GM19467 (cell line): ENCODE results near the gene PACS1.
"Not testable (repeated sequence)": the region's sequence is repeated elsewhere in the genome, so short reads cannot be mapped to it uniquely, and the experiment has no call there.

ENCODE experiments used
- ATAC-seq: cut with Tn5 transposase; IDR thresholded peaks from one replicate; pipeline ENCODE4 v1.9.1; 2021; ENCODE audit warnings: mild to moderate bottlenecking, moderate library complexity; ENCODE audit not compliant: unreplicated experiment

Gene PACS1

DNA sequence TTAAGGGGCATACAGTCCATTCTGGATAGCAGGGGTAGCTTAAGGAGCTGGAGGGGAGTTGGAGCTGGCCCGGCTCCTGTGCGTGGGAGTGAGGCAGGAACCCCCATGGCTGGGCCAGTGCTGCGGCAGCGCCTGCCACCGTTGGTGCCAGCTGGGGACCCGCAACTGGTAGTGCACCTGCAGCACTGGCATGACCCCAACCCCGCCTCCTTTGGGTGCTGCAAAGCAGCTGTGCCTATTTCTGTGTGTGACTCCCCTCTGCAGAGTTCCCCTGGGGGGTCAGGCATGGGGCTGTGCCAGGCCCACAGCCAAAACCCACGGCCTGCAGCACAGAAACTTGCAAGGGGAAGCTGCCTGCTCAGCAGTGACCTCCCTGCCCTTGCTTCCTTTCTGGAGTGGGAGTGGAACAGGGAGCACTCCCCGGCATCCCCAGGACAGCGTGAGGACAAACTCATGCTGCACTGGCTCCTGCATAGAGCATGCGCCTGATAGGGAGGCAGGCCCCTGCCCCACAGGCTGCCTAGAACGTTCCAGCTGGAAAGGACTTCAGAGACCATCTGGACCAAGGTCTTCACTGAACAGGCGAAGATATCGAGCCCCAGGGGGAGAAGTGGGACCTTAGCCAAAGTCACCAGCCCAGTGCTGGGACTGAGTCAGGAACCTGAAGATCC is 172.2 kb downstream of the PACS1 start:
- ATAC-seq, result no peak

GRCh38 chr11:66243782-66244535 is 173.9 kb downstream of the PACS1 start:
- no peak for ATAC-seq

- ATAC-seq, result no peak
Measured at GRCh38 chr11:66247295-66247694, 177.2 kb downstream of the PACS1 start.

GRCh38 chr11:66247801-66248200 is 177.7 kb downstream of the PACS1 start:
- ATAC-seq, result no peak

GRCh38 chr11:66248903-66249302 is 178.8 kb downstream of the PACS1 start:
- no peak for ATAC-seq

GRCh38 chr11:66251809-66252208 is 181.7 kb downstream of the PACS1 start:
- no peak for ATAC-seq

DNA sequence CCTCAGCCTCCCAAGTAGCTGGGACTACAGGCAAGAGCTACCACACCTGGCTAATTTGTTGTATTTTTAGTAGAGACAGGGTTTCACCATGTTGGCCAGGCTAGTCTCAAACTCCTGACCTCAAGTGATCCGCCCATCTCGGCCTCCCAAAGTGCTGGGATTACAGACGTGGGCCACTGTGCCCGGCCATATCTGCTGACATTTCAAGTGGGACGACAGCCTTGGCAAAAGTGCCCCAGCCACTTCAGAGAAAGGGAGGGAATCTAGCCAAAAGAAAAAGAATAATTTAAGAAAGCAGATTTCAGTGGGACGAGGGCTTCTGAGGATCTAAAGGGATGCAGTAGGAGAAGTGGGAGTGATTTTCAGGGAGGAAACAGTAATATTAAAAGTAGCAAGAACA is 183.0 kb downstream of the PACS1 start:
- not testable (repeated sequence) for ATAC-seq

DNA sequence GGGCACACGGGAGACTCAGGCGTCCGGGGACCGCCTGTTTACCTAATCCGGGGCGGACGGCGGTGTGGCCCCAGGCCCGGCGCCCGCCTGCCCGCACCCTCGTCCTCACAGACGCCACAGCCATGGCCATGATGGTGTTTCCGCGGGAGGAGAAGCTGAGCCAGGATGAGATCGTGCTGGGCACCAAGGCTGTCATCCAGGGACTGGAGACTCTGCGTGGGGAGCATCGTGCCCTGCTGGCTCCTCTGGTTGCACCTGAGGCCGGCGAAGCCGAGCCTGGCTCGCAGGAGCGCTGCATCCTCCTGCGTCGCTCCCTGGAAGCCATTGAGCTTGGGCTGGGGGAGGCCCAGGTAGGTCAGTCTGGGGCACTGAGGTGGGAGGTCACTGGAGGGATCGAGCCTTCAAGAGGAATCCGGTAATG is 188.4 kb downstream of the PACS1 start:
- no peak for ATAC-seq

DNA sequence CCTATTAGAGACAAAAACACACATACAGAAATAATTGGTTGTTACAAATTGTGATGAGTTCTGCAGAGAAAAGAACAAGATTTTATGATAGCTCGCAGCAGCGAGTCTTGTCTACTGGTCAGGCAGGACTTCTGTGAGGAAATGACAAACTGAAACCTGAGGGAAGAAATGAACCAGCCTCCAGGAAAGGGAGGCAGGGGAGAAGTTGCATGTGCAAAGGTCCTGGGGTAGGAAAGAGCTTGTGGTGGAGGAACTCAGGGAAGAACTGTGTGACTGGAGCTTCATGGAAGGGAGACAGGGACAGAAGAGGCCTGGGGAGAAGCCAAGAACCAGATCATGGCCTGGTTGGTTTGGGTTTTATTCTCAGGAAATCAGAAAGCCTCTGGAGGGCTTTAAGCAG is 189.2 kb downstream of the PACS1 start:
- no peak for ATAC-seq

- no peak for ATAC-seq
Measured at GRCh38 chr11:66259956-66260355, 189.9 kb downstream of the PACS1 start.

DNA sequence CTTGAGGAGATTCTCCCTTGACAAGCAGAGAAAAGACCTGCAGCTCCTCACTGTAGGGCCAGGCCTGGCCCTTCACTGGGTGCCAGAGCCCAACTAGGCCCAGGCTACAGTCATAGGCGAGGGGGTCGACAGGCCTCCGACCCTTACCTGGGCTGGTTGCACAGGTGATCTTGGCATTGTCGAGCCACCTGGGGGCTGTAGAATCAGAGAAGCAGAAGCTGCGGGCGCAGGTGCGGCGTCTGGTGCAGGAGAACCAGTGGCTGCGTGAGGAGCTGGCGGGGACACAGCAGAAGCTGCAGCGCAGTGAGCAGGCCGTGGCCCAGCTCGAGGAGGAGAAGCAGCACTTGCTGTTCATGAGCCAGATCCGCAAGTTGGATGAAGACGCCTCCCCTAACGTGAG is 191.5 kb downstream of the PACS1 start:
- no peak for ATAC-seq

GRCh38 chr11:66262191-66262590 is 192.1 kb downstream of the PACS1 start:
- ATAC-seq, result no peak

DNA sequence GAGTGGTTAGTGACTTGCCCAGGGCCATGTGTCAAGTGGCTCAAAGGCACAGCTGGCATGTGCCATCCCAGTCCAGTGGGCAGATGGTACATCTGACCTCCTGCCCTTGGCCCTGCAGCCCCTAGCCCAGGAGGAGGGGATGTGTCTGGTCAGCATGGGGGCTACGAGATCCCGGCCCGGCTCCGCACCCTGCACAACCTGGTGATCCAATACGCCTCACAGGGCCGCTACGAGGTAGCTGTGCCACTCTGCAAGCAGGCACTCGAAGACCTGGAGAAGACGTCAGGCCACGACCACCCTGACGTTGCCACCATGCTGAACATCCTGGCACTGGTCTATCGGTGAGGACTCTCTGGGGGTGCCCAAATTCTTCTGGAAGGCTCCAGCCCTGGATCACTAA is 192.6 kb downstream of the PACS1 start:
- no peak for ATAC-seq

DNA sequence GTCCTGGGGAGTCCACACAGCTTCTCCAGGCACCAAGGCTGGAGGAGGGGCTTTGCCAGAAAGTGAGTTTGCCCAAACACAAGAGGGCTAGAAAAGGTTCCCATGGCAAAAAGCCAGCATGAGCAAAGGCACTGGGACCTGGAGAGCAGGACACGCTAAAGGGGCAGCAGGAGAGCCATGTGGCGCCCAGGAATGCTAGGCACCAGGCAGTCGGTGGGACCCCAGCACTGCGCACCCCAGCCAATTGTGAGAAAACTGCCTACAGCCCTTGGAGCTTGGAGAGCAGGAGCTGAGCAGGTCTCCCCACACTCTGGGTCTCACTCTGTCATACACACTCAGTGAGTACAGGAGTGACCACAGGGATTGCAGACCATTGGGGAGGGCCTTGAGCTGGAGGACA is 193.2 kb downstream of the PACS1 start:
- ATAC-seq, result no peak

- no peak for ATAC-seq
Measured at GRCh38 chr11:66263785-66264184, 193.7 kb downstream of the PACS1 start.

DNA sequence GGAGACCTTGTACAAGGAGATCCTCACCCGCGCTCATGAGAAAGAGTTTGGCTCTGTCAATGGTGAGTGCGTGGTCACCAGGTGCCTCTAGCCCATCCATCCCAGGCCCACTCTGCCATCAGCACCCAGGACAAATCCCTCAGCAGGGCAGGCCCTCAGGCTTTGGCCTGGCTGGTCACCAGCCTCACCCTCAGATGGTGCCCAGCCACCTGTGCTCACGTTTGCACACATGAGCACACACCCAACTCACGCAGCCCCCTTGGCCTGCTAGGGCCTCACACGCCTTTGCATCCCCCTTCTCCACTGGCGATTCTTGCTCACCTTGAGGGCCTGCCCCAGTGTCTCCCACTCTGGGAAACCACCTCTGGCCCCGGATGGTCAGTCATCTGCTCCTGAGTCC is 194.3 kb downstream of the PACS1 start:
- ATAC-seq, result no peak

- no peak for ATAC-seq
Measured at GRCh38 chr11:66264914-66265313, 194.8 kb downstream of the PACS1 start.

- ATAC-seq, result no peak
Measured at GRCh38 chr11:66265531-66266377, 195.7 kb downstream of the PACS1 start.

DNA sequence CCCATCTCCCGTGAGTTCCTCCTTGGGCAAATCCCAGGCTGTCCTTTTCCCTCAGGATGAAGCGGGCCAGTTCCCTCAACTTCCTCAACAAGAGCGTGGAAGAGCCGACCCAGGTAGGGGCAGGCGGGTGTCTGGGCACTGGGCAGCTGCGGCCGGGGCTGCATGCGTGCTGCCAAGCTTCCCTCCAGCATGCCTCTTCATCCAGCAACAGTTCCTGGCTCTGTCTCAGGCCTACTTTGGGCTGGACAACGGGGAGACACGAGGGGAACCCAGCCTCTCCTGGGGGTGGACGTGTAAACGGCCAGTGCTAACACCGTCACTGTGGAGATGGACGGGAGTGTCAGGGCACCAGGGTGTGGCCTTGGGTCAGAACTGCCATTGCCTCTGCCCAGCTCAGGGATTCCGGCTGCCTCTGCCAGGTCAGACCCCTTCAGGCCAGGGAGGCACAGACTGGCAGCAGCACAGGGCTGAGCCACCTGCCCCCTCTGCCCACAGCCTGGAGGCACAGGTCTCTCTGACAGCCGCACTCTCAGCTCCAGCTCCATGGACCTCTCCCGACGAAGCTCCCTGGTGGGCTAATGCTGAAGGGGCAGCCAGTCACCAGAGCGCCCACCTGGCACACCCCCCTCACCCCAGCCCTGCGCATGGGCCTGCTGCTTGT is 196.4 kb downstream of the PACS1 start:
- no peak for ATAC-seq

DNA sequence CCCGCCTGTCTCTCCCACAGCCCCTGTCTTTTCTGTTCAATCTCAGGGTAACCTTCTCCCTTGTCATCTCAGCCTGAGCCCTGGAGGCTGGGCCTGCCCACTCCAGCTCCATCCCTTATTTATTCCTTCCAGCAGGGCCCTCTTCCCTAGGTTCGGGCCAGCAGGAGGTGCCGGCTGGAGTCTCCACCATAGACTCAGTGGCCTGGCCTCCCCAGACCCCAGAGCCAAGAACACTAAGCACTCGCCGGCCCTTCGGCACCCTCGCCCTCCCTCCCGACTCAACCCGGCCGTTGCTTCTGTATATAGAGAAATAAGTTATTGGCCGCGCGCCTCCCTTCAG is 196.9 kb downstream of the PACS1 start:
- ATAC-seq, result no peak
